GM23338 (cell line): ENCODE data around the gene RNF220. TPM values are rescaled to one million over a fixed set of nuclear protein-coding genes. Genes with fewer than 3 reads are reported as not detected.

Source experiments
- ATAC-seq: fragments of 200-7000 bp; cut with Tn5 transposase; 3 replicates; pipeline ENCODE4 v1.9.1; 2020
- DNase-seq: peaks from one replicate; pipeline ENCODE4 v3.0.0-alpha.2; 2015; ENCODE audit warnings: low spot score
- H2AFZ ChIP-seq: fragments of 200-600 bp; sonication (generic); 2 replicates; pipeline ENCODE4 v1.8.0; 2016; ENCODE audit warnings: antibody characterized with exemption, mild to moderate bottlenecking, moderate library complexity
- H3F3A ChIP-seq: fragments of 200-600 bp; sonication (generic); replicated peaks from 2 replicates; pipeline ENCODE4 v1.8.0; 2017; ENCODE audit warnings: antibody characterized with exemption, mixed run types, low read depth
- H3K27ac ChIP-seq: fragments of 200-600 bp; sonication (generic); 2 replicates; pipeline ENCODE4 v1.6.1; 2016; ENCODE audit warnings: low read depth
- H3K27me3 ChIP-seq: fragments of 200-600 bp; sonication (generic); 2 replicates; pipeline ENCODE4 v1.8.0; 2016; ENCODE audit warnings: mild to moderate bottlenecking, mixed run types, moderate library complexity; ENCODE audit not compliant: insufficient read depth
- H3K36me3 ChIP-seq: fragments of 200-600 bp; sonication (generic); 2 replicates; pipeline ENCODE4 v1.8.0; 2016; ENCODE audit warnings: mild to moderate bottlenecking; ENCODE audit not compliant: insufficient read depth
- H3K4me1 ChIP-seq: fragments of 200-600 bp; sonication (generic); 2 replicates; pipeline ENCODE4 v1.8.0; 2016; ENCODE audit warnings: mild to moderate bottlenecking, moderate library complexity; ENCODE audit not compliant: insufficient read depth
- H3K4me2 ChIP-seq: fragments of 200-600 bp; sonication (generic); 2 replicates; pipeline ENCODE4 v1.7.1; 2017; ENCODE audit warnings: mixed run types
- H3K4me3 ChIP-seq: fragments of 200-600 bp; sonication (generic); 2 replicates; pipeline ENCODE4 v1.6.1; 2016; ENCODE audit warnings: mixed run types
- H3K79me2 ChIP-seq: fragments of 200-600 bp; sonication (generic); replicated peaks from 2 replicates; pipeline ENCODE4 v1.8.0; 2017; ENCODE audit warnings: mild to moderate bottlenecking; ENCODE audit not compliant: insufficient read depth
- H3K9me2 ChIP-seq: fragments of 200-600 bp; sonication (generic); 2 replicates; pipeline ENCODE4 v1.8.0; 2017; ENCODE audit not compliant: insufficient read depth
- H4K20me1 ChIP-seq: fragments of 200-600 bp; sonication (generic); replicated peaks from 2 replicates; pipeline ENCODE4 v1.8.0; 2017; ENCODE audit warnings: mild to moderate bottlenecking; ENCODE audit not compliant: insufficient read depth
- H3K27ac Mint-ChIP-seq: 2 replicates; pipeline ENCODE4 v1.8.0; 2020; ENCODE audit warnings: inconsistent platforms, mild to moderate bottlenecking, moderate library complexity, mixed read lengths
- H3K27me3 Mint-ChIP-seq: 3 replicates; pipeline ENCODE4 v1.8.0; 2022; ENCODE audit warnings: low read depth, mild to moderate bottlenecking, moderate library complexity, mixed read lengths, inconsistent platforms; ENCODE audit not compliant: insufficient read depth, poor library complexity
- H3K36me3 Mint-ChIP-seq: 3 replicates; pipeline ENCODE4 v1.8.0; 2021; ENCODE audit warnings: low read depth, mild to moderate bottlenecking, inconsistent platforms, moderate library complexity, mixed read lengths
- H3K4me1 Mint-ChIP-seq: 3 replicates; pipeline ENCODE4 v1.8.0; 2020; ENCODE audit warnings: mild to moderate bottlenecking, inconsistent platforms, mixed read lengths
- H3K4me3 Mint-ChIP-seq: 3 replicates; pipeline ENCODE4 v1.8.0; 2021; ENCODE audit warnings: moderate library complexity, mild to moderate bottlenecking, inconsistent platforms, mixed read lengths
- H3K9me3 Mint-ChIP-seq: 3 replicates; pipeline ENCODE4 v1.8.0; 2020; ENCODE audit warnings: moderate library complexity, mild to moderate bottlenecking, inconsistent platforms, mixed read lengths
- CREB1 ChIP-seq: fragments of 250-450 bp; sonication (Bioruptor Pico); IDR thresholded peaks from 2 replicates; pipeline ENCODE4 v1.5.0; 2020; ENCODE audit warnings: low read depth, mild to moderate bottlenecking, moderate library complexity
- CTCF ChIP-seq, 2 experiments: fragments of 200-600 bp in 1 of 2; sonication (generic) in 1 of 2; conservative IDR thresholded peaks; 2 replicates each; pipeline versions ENCODE4 v1.5.1 to v1.6.1; 2016 to 2017; ENCODE audit warnings: antibody characterized with exemption in 2 of 2, low read depth in 2 of 2, mild to moderate bottlenecking in 2 of 2, moderate library complexity in 1 of 2
- EZH2 ChIP-seq: fragments of 200-600 bp; sonication (generic); IDR thresholded peaks from one replicate; pipeline ENCODE4 v1.8.0; 2017; ENCODE audit warnings: antibody characterized with exemption, mild to moderate bottlenecking, low read depth; ENCODE audit not compliant: unreplicated experiment
- NANOG ChIP-seq: IDR thresholded peaks from 2 replicates; pipeline ENCODE4 v1.6.1; 2016; ENCODE audit warnings: antibody characterized with exemption, borderline replicate concordance
- ZNF114 ChIP-seq: fragments of 250-450 bp; sonication (Bioruptor Pico); IDR thresholded peaks from 2 replicates; pipeline ENCODE4 v1.5.0; 2020; ENCODE audit warnings: mild to moderate bottlenecking, moderate library complexity
- ZNF331 ChIP-seq: fragments of 250-450 bp; sonication (Bioruptor Pico); IDR thresholded peaks from 2 replicates; pipeline ENCODE4 v1.5.0; 2020; ENCODE audit warnings: low read depth, mild to moderate bottlenecking, moderate library complexity
- ZNF462 ChIP-seq: fragments of 250-450 bp; sonication (Bioruptor Pico); IDR thresholded peaks from 2 replicates; pipeline ENCODE4 v1.5.0; 2020; ENCODE audit warnings: mild to moderate bottlenecking, moderate library complexity
- polyA plus RNA-seq: library from polyadenylated mRNA; unstranded; fragments of >200 nt; fragmentation: Nextera tagmentation; extraction: Ambion mirVana; gene quantifications from 2 replicates; pipeline ENCODE4 v1.2.1, GENCODE V29; 2016
- total RNA-seq: library from RNA; depleted of rRNA; stranded (reverse); fragments of >200 nt; shearing (Covaris generic); gene quantifications from 2 replicates; pipeline ENCODE4 v1.2.3, GENCODE V29; 2014

RNF220 gene
- total and polyA plus RNA-seq, 2 experiments from 2014 or later = 72.8 to 168 TPM

GRCh38 chr1:44472620-44473525, 67.8 kb downstream of the RNF220 start (continued):
- TF ChIP-seq ZNF462 (CRISPR knock-in tag) (no peak), CREB1 (CRISPR knock-in tag) (no peak)

GRCh38 chr1:44476891-44477290, 71.8 kb downstream of the RNF220 start:
- Histone ChIP-seq H2AFZ (no peak overlapping the region), H3K27me3 (no peaks in the 10 kb centered on the region), H3K4me1 (peaks cover 34% of the 10 kb centered on the region), H3K27ac (peak overlapping the region; percentile 76), H3K36me3 (no peaks in the 10 kb centered on the region), H3K79me2 (peaks cover 8% of the 10 kb centered on the region; the same call in 1 of the 2 replicates), H3K4me3 (0 out of 2 replicates have a peak overlapping the region, but pooled peaks have one; percentile 25), H3F3A (no peaks in the 10 kb centered on the region), H4K20me1 (no peaks in the 10 kb centered on the region), H3K9me2 (no peaks in the 10 kb centered on the region; the same call in 1 of the 2 replicates), H3K4me2 (peak overlapping the region; percentile 37)
- H3K4me1 Mint-ChIP-seq = peaks cover 37% of the 10 kb centered on the region
- H3K9me3 Mint-ChIP-seq = peaks cover 5% of the 10 kb centered on the region
- TF ChIP-seq EZH2 (no peak), ZNF114 (CRISPR knock-in tag) (no peak), CREB1 (CRISPR knock-in tag) (no peak), CTCF (conservative IDR thresholded peaks at IDR 0.05; ENCODE audit: low read depth in 2 of 2) (no peak), NANOG (0 out of 2 replicates have a peak, but pooled peaks have one; percentile 36), ZNF331 (CRISPR knock-in tag) (no peak)
- H3K36me3 Mint-ChIP-seq = peaks cover 6% of the 10 kb centered on the region
- peaks cover 9% of the 10 kb centered on the region for H3K27me3 Mint-ChIP-seq
- ATAC-seq (no peak; the same call in 2 of the 3 replicates), DNase-seq (no peak)
- no peak overlapping the region for H3K4me3 Mint-ChIP-seq
- H3K27ac Mint-ChIP-seq = peak overlapping the region; percentile 85
